ENCODE data around the gene PODN.

The PODN gene

GRCh38 chr1:53089478-53090226 lies 27.6 kb downstream of the PODN start:
- no peak for DNase-seq (ENCODE audit: low read depth in 3 of 3)

- no peak for DNase-seq (ENCODE audit: low read depth in 3 of 3)
Measured at GRCh38 chr1:53090227-53091147, 28.5 kb downstream of the PODN start.

GRCh38 chr1:53091841-53092645 lies 30.0 kb downstream of the PODN start:
- DNase-seq (ENCODE audit: low read depth in 3 of 3), result no peak

- no peak for DNase-seq (ENCODE audit: low read depth in 3 of 3)
Measured at GRCh38 chr1:53092659-53093450, 30.8 kb downstream of the PODN start.

- no peak for DNase-seq (ENCODE audit: low read depth in 3 of 3)
Measured at GRCh38 chr1:53093451-53093754, 31.4 kb downstream of the PODN start.

- DNase-seq (ENCODE audit: low read depth in 3 of 3), result no peak
Measured at GRCh38 chr1:53093778-53094532, 31.9 kb downstream of the PODN start.

GRCh38 chr1:53094533-53094919 lies 32.5 kb downstream of the PODN start:
- DNase-seq (ENCODE audit: low read depth in 3 of 3), result no peak

- no peak for DNase-seq (ENCODE audit: low read depth in 3 of 3)
Measured at GRCh38 chr1:53104289-53104913, 42.4 kb downstream of the PODN start.

GRCh38 chr1:53107090-53107489 lies 45.1 kb downstream of the PODN start:
- DNase-seq (ENCODE audit: low read depth in 3 of 3), result no peak

GRCh38 chr1:53107570-53108322 lies 45.7 kb downstream of the PODN start:
- DNase-seq (ENCODE audit: low read depth in 3 of 3), result no peak

- no peak for DNase-seq (ENCODE audit: low read depth in 3 of 3)
Measured at GRCh38 chr1:53108646-53109580, 46.9 kb downstream of the PODN start.

- peak in 2 of 3 experiments; percentile 4 to 54 for DNase-seq (ENCODE audit: low read depth in 3 of 3)
Measured at GRCh38 chr1:53110370-53111072, 48.5 kb downstream of the PODN start.

GRCh38 chr1:53111073-53111556 lies 49.1 kb downstream of the PODN start:
- DNase-seq (ENCODE audit: low read depth in 3 of 3), result peak in 1 of 3 experiments; percentile 6

GRCh38 chr1:53111693-53112092 lies 49.7 kb downstream of the PODN start:
- no peak for DNase-seq (ENCODE audit: low read depth in 3 of 3)

GRCh38 chr1:53112271-53112774 lies 50.3 kb downstream of the PODN start:
- no peak for DNase-seq (ENCODE audit: low read depth in 3 of 3)

GRCh38 chr1:53112861-53113260 lies 50.8 kb downstream of the PODN start:
- DNase-seq (ENCODE audit: low read depth in 3 of 3), result no peak

GRCh38 chr1:53114090-53114489 lies 52.1 kb downstream of the PODN start:
- no peak for DNase-seq (ENCODE audit: low read depth in 3 of 3)
